Panc1 (cell line): ENCODE measurements around the gene PAFAH1B2.

Experiments
- CTCF ChIP-seq: fragments of 450-650 bp; IDR thresholded peaks from 2 replicates; pipeline ENCODE4 v1.5.1; 2017; ENCODE audit warnings: mild to moderate bottlenecking
- POLR2AphosphoS5 ChIP-seq: IDR thresholded peaks from 2 replicates; pipeline ENCODE4 v1.6.1; 2012; ENCODE audit warnings: mild to moderate bottlenecking, low read depth, low read length, moderate library complexity
- SIN3A ChIP-seq: IDR thresholded peaks from 2 replicates; pipeline ENCODE4 v1.6.1; 2012; ENCODE audit warnings: low read depth, mild to moderate bottlenecking, low read length, moderate library complexity, borderline replicate concordance; ENCODE audit not compliant: insufficient read depth
- TCF7L2 ChIP-seq: IDR thresholded peaks from 2 replicates; pipeline ENCODE4 v1.6.1; 2011; ENCODE audit warnings: mild to moderate bottlenecking, low read depth, low read length, inconsistent platforms

DNA sequence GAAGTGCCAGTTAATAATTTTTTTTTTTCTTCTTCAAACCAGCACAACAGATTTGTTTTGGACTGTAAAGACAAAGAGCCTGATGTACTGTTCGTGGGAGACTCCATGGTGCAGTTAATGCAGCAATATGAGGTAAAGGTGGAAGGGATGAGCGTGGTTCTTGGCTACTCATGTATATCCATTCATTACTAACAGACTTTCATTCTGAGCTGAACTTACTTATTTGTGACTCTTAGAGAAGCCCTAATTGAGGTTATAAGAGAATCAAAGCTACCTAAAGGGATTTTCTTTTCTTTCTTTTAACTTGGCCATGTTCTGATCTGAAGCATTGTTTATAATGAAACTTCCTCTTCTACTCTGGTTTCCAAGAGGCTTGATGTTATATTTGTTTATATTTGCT, 15.8 kb downstream of the PAFAH1B2 start:
- no peak for TF ChIP-seq CTCF
- no peak for TF ChIP-seq POLR2AphosphoS5
- no peak for TF ChIP-seq SIN3A
- TF ChIP-seq TCF7L2, result no peak
